HG03354 (cell line): ENCODE results near the gene IL17RE.
A peak's percentile ranks its signal among the peaks of the same experiment; 100 is the strongest.
"Not testable (repeated sequence)": the region's sequence is repeated elsewhere in the genome, so short reads cannot be mapped to it uniquely, and the experiment has no call there.

Experiments used
- ATAC-seq: cut with Tn5 transposase; IDR thresholded peaks from one replicate; pipeline ENCODE4 v1.9.1; 2021; ENCODE audit warnings: mild to moderate bottlenecking; ENCODE audit not compliant: unreplicated experiment, poor library complexity, severe bottlenecking

Gene IL17RE

DNA sequence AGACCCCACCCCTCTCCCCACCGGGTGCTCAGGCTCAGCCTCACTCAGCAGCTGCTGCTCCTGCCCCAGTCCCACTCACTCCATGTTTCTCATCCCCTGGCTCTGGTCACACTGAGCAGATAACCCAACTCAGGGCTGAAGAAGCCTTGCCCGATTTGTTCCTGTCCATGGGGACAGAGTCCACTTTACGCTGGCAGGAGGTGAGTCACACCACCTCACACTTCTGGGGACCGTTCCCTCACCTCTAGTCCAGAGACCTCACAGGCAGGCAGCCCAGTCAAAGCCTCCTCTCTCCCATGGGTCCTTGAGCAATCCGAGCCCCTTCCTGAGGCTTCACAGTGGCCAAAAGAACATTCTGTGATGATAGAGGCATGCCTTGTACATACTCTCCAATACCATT lies 23.9 kb upstream of the IL17RE start:
- ATAC-seq, result no peak

DNA sequence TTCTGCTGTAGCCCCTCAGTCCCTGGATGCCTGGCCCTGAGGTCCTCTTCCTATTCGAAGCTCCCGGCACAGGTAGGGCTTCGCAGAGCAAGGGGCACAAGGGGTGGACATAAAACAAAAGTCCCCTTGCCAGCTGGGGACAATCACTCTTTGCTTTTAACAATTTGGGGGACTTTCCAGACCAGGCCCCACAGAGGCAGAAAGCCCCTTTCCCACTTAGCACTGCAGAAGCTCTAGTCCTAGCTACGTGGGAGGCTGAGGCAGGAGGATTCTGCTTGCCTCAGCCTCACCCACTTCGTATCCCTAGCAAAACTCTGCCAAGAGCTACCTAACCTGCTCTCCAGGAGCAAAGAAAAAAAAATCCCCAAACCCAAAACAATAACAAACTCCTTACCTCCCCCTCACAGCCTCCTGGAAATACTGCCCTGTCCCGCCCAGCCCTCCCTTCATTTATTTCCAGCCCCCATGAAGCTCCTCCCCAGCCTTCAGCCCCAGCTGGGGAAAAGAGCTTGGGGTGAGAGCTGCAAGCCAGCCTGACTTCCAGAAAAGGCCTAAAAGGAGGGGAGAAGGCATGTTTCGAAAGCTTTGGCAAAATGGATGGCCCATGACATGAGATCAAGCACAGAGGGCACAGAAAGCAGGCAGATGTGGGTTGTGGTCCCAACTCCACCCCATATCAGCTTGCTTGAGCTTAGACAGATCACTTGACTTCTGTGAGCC lies 22.7 kb upstream of the IL17RE start, which contains the start of gene CIDEC:
Gene CIDEC (minus strand): TSS at position 424 of the 720 bp plus-strand sequence. CDS start 1,767 bp downstream, outside the sequence.
- no peak for ATAC-seq

DNA sequence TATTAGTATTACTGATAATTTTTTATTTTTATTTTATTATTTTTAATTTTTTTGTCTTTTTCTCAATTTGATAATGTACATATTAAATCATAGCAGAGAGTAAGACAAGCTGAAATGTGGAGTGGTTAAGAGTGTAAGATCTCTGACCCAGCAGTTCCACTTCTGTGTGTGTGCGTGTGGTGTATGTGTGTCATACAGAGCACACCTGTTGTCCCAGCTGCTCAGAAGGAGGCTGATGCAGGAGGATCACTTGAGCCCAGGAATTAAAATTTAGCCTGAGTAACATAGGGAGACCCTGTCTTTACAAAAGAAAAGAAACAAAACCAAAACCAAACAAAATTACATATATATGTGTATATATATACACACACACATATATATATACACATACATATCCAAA lies 21.2 kb upstream of the IL17RE start:
- no peak for ATAC-seq

DNA sequence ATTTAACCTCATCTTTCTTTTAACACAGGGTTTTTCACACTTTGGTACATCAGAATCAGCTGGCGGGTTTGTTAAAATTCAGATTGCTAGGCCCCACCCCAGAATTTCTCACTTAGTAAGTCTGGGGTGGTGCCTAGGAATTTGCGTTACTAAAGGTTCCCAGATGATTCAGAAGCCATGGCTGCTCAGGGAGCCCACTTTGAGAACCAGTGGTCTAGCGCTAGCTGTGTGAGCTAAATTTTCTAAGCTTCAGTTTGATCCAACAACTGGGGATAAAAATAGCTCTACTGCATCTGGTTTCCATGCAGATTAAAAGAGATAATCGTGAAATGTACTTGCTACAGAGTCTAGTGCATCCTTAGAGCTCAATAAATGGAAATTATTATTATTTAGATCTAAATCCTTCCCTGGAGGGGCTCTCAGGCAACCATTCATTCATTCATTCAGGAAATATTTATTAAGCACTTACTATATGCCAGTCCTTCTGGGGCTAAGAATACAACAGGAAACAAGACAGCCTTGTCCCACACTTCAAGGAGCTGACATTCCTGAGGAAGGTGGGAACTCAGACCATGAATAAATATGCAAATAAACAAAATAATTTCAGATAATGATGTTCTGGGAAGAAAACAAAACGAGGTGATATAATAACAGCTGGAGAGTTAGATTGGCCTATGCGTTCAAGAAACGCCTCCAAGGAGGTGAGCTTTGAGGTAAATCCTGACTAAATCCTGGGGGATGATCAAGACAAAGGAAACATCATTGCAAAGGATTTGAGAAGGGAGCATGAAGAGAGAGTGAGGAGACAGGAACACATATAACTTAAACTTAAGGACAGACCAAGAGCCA lies 18.7 kb upstream of the IL17RE start:
- no peak for ATAC-seq

DNA sequence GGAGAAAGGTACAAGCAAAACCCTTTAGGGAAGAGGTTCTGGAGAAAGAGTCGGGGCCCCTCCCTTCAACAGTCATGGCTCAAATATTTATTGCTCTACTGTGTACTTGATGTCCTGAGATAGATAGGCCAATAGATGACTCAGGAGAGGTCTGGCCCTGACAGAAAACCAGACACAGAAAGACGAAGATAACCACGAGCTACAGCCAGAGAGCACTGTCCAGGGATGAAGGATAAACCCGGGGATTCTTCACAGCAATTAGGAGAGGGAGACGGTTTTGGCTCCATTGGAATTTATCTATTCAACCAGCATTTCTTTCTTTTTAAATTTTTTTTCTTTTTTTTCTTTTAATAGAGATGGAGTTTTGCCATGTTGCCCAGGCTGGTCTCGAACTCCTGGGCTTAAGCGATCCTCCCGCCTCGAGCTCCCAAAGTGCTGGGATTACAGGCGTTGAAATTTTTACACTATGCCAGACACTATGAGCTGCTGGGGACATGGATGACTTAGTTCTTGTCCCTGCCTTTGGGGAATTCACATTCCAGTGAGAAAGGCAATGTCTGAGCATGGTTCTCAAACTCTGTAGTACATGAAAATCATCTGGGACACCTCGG lies 18.0 kb upstream of the IL17RE start:
- ATAC-seq, result no peak

DNA sequence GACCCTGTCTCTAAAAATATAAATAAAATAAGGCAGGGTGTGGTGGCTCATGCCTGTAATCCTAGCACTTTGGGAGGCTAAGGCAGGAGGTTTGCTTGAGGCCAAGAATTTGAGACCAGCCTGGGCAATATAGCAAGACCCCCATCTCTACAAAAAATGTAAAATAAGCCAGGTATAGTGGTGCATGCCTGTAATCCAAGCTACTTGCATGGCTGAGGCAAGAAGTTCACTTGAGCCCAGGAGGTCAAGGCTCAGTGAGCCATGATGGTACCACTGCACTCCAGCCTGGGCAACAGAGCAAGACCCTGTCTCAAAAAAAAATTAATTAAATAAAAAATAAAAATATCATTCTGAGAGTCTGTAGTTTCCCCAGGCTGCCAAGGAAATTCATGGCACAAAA lies 16.3 kb upstream of the IL17RE start:
- no peak for ATAC-seq

DNA sequence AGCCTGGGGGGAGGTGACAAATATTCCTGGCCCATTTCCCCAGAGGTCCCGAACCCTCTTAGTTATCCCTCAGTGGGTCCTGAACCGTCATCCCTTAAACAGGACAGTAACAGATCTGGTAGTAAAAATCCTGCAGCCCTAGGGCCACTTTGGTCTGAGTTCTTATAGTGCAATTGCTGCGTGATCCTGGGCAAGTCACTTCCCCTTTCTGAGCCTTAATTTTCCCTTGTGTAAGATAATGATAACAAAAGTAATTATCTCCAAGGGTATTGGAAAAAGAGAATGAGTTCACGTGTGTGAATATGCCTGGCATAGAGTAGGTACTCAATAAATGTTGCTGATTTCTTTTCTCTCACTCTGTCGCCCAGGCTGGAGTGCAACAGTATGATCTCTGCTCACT lies 15.2 kb upstream of the IL17RE start:
- ATAC-seq, result no peak

DNA sequence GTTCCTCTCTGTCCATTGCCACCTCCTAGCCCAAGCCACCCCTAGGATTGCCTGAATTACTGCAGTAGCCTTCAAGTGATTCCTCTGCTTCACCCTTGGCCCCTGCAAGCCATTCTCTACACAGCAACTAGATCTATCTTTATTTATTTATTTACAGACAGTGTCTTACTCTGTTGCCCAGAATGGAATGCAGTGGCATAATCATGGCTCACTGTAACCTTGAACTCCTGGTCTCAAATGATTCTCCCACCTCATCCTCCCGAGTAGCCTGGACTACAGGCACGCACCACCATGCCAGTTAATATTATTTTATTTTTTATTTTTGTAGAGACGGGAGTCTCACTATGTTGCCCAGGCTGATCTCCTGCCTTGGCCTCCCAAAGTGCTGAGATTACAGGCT lies 14.1 kb upstream of the IL17RE start:
- no peak for ATAC-seq

DNA sequence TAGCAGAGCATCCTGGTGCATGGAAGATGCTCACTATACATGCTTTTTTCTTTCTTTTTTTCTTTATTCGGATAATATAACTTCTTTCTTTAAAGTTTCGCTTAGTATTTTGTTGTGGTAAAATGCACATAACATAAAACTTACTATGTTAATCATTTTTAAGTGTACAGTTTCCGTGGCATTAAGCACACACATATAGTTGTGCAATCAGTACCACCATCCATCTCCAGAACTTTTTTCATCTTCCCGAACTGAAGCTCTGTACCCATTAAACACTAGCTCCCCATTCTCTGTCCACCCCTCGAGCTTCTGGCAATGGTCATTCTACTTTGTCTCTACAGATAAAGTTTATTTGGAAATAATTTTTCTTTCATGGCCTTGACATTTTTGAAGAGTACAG lies 13.2 kb upstream of the IL17RE start:
- no peak for ATAC-seq

DNA sequence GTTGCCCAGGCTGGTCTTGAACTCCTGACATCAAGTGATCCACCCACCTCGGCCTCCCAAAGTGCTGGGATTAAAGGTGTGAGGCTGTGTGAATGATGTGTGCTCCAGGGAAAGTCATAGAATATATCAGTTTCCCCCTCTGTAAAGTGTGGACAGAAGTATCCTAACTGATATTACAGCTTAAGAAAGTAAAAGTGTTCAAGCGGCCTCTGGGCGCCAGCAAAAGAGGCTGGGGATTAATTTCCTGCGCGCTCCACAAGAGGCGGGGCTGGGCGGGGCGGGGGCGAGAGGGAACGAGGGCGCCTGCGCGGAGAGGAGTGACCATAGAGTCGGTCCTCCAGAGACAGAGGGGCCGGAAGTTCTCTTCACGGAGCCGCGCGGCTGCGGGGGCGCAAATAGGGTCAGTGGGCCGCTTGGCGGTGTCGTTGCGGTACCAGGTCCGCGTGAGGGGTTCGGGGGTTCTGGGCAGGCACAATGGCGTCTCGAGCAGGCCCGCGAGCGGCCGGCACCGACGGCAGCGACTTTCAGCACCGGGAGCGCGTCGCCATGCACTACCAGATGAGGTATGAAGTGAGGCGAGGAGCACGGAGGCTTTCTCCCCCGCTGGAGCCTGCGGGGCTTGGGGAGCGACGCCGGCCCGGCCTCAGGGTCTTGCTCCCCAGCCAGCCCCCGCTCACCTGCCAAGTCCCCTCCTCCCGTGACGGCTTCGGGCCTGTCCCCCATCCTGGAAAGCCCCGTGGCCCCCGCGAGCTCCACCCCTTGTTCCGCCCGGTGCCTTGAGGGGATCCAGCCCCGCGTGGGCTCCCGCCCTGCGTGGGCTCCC lies 12.2 kb upstream of the IL17RE start, which contains the start of gene JAGN1:
Gene JAGN1 (plus strand): TSS at position 362 of the 823 bp plus-strand sequence. CDS start 113 bp downstream, at position 475.
- ATAC-seq, result peak; percentile 86

DNA sequence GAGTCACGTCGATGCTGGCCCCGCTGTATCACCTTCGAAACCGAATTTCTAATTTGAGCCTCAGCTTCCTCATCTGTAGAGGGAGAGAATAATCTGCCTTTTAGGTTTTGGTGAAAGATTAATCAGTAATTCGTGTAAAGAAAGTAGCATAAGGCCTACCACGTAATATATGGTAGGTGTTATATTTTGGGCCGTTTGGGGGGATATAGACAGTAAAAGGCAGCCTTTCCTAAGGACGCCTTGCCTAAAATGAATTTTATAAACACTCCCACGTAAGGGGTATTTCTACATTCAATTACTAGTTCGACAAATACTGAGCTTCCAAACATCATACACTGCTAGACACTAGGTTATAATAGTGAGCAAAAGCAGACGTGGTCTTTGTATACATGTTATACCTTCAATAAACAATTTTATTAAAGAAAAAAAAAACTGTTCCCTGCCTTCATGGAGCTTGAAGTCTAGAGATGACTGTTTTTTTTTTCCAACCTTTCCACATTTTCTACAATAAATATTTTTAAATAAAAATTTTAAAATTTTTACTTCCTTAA lies 11.5 kb upstream of the IL17RE start:
- peak; percentile 5 for ATAC-seq

DNA sequence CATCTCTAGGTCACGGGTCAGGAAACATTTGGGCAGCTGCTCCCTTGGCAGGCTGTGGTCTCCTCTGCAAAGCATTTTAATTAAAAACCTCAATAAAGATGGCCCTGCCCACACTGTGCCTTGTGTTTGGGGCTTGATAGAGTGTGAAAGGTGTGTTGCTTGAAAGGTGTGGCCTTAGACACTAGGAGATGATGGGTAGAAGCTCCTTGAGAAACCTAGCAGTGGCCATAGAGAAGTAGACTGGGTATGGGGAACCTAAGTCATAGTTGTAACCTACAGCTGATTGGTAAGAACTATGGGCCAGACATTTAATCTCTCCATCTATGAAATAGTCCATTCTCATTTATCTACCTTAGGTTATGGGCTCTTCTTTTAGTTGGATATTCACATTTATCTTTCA lies 8.9 kb upstream of the IL17RE start:
- ATAC-seq, result no peak

DNA sequence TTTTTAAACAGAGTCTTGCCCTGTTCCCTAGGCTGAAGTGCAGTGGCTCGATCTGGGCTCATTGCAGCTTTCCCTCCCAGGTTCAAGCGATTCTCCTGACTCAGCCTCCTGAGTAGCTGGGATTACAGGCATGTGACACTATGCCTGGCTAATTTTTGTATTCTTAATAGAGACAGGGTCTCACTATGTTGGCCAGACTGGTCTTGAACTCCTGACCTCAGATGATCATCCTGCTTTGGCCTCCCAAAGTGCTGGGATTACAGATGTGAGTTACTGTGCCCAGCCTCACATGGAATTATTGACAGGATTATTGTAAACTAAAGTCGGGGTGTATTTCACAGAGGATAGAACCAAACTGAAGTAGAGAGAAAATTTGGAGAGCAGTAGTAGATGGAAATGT lies 6.9 kb upstream of the IL17RE start:
- ATAC-seq, result not testable (repeated sequence)

DNA sequence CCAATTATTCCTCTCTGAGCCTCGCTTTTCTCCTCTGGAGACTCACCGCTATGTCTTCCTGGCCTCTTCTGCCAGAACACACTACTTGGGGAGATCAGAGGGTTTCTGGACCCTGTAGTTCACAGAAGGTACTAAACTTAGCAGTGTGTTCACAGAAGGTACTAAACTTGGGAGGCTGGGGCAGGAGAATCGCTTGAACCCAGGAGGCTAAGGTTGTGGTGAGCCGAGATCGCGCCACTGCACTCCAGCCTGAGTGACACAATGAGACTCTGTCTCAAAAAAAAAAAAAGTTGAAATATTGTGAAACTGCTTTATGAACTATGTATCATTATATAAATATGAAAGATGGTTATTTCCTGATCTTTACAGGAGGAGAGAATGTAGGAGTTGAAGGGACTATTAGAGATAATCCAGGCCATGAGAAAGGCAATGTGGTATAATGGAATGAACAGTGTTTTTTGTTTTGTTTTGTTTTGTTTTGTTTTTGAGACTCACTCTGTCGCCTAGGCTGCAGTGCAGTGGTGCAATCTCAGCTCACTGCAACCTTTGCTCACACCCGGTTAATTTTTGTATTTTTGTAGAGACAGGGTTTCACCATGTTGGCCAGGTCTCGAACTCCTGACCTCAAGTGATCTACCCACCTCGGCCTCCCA lies 5.8 kb upstream of the IL17RE start:
- not testable (repeated sequence) for ATAC-seq

DNA sequence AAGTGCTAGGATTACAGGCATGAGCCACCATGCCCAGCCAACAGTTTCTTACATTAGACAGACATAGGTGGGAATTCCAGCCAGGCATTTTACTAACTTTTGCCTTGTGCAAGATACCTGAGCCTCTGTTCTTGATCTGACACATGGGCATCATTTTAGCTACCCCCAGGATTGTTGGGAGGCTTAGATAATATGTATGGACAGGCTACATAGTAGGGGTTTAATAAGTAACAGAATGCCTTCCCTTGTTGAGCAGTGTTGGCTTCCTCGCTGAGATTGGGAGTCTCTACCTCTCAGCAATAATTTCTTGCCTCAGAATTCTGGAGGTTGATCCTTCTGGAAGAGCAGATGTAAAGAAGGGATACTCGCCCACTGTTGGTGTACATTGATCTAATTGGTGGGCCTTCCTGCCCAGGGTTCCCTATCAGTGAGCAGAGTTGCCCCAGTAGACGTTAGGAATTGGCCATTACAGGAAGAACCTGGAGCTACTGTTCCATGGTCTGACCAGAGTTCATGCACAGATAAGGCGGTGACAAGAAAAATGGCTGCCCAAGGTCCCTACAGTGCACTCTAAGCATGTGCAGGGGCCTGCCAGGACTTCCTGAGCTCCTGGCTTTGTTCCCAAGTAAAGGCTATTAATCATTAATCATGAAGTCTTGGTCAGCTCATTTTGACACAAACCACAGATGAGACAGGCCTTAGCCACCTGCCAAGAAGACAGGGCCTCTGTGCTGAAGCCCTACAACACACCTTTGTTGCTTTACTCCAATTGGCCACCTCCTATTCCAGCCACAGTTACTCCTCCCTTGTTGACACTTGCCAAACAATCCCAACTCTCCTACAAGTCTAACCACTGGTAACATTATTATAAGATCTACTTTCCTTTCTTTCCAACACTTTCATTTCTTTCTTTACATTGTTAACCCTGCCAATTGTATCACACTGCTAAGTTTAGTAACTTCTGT lies 5.0 kb upstream of the IL17RE start:
- ATAC-seq, result peak; percentile 50

DNA sequence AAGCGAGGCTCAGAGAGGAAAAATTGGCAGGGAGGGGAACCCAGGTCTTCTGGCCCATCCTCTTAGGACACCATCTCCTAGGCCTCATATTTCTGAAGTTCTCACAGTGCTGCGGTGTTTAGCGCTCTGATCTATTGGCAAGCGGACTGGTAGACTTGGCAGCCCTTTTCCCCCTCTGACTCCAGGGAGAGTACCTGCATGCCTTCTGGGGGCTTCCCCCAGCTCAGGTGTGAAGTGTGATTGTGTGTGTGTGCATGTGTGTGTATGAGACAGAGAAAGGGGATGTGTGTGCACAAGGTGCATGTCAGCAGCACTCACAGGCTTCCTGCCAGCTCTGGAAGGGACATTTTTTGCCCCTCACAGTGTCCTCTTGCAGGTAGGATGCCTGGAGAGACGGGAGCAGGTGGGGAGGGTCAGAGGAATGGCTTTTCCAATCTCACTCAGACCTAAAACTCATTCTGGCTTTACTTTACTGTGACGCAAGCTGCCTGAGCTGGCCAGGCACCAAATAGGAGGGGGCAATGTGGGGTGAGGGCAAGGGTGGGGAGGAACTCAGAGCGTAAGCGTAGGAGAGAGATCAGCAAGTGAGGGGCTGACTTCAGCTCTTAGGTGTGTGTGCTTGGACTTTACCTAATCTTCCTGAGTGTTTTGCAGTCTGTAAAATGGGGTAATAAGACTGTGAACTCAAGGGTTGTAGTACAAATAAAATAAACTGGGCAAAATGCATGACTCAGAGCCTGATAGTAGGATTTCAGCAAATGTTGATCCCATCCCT lies 4.0 kb upstream of the IL17RE start:
- no peak for ATAC-seq

DNA sequence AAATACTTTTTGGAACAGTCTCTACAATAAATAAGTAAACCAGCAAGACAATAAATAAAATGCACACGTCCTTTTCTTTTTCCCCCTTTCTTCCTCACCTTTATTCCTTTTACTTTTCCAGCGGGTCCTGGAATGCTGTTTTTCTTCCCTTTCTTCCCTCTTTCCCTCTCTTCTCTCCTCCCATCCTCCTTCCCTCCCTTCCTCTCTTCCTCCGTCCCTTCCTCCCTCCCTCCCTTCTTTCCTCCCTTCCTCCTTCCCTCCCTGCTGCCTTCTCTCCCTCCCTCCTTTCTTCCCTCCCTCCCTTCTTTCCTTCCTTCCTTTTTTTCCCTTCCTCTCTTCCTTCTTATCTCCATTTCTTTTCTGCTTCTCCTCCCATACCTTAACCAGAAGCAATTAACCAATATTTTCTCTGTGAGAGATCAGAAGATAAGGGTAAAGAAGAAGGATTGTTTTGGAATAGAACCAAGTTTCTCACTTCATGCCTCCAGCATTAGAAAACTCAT lies 3.3 kb upstream of the IL17RE start:
- no peak for ATAC-seq
